Astrocyte (in vitro differentiated cells and primary cell): ENCODE data around the gene COL9A3.
A peak's percentile ranks its signal among the peaks of the same experiment; 100 is the strongest.

Source experiments
- CTCF ChIP-seq: IDR thresholded peaks from 2 replicates; pipeline ENCODE4 v1.5.1; 2011; ENCODE audit warnings: low read depth, mild to moderate bottlenecking, inconsistent platforms, low read length, moderate library complexity; ENCODE audit not compliant: insufficient read depth
- EZH2 ChIP-seq: IDR thresholded peaks from 2 replicates; pipeline ENCODE4 v1.6.1; 2012; ENCODE audit warnings: mild to moderate bottlenecking, low read length, inconsistent platforms; ENCODE audit not compliant: insufficient read depth

- TF ChIP-seq EZH2 = no peak
- peak; percentile 27 for TF ChIP-seq CTCF
These were observed 58.8 kb downstream of the COL9A3 start for GRCh38 chr20:62875419-62876361.
